Activated CD4-positive, alpha-beta T cell treated with anti-CD3 and anti-CD28 coated beads, Interleukin-2, amount 10 ng/mL, durations not matched to agents 7 days and 5 days (primary cell): Measurements from ENCODE around the gene BPIFB6. TPM values are rescaled to one million over a fixed set of nuclear protein-coding genes. Genes with fewer than 3 reads are reported as not detected.
"Not testable (repeated sequence)": the region's sequence is repeated elsewhere in the genome, so short reads cannot be mapped to it uniquely, and the experiment has no call there.

Source experiments
- CTCF ChIA-PET: fragments of 350-600 bp; sonication (Branson Sonifier 250); formaldehyde crosslinking; loops from one replicate; lab custom pipeline; 2021; ENCODE audit warnings: antibody characterized with exemption; lab: Charles Lee
- POLR2A ChIA-PET: fragments of 350-600 bp; sonication (Branson Sonifier 250); formaldehyde crosslinking; loops from one replicate; lab custom pipeline; 2021; ENCODE audit warnings: antibody characterized with exemption; lab: Charles Lee
- DNase-seq: peaks from one replicate; pipeline ENCODE4 v3.0.0-alpha.2; 2020
- H3K27ac Mint-ChIP-seq: one replicate; pipeline ENCODE4 v1.8.0; 2021; ENCODE audit warnings: mild to moderate bottlenecking, moderate library complexity, mixed read lengths
- H3K27me3 Mint-ChIP-seq: one replicate; pipeline ENCODE4 v1.8.0; 2021; ENCODE audit warnings: mixed read lengths
- H3K36me3 Mint-ChIP-seq: one replicate; pipeline ENCODE4 v1.8.0; 2021; ENCODE audit warnings: low read depth, mixed read lengths
- H3K4me1 Mint-ChIP-seq: one replicate; pipeline ENCODE4 v1.8.0; 2021; ENCODE audit warnings: mixed read lengths
- H3K4me3 Mint-ChIP-seq: one replicate; pipeline ENCODE4 v1.8.0; 2021; ENCODE audit warnings: mild to moderate bottlenecking, moderate library complexity, mixed read lengths
- H3K9me3 Mint-ChIP-seq: one replicate; pipeline ENCODE4 v1.8.0; 2021; ENCODE audit warnings: mixed read lengths
- total RNA-seq, 2 experiments: library from RNA; stranded (reverse); gene quantifications; one replicate each; pipeline ENCODE4 v1.2.3, GENCODE V29; 2021

Gene BPIFB6
- total RNA-seq, 2 experiments from 2014 or later: not detected

DNA sequence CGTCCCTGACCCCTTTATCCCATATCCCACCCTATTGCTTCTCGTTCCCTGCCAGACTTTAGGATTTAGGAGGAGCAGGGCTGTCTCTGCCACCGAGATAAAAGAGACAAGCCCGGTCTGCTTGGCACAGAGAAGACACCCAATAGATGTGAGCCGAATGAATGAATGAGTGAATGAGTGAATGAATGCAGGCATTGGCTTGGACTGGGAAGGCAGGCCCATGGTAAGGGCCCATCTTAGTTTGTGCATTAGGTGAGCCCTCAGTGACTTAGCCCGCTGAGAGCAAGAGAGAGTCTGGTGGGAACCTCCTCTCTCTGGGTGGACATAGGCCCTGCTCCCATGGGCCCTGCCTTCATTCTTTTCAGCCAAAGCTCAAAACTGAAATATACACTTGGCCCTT, 879 bp upstream of the BPIFB6 start:
- Mint-ChIP-seq H3K27ac (no peak overlapping the region), H3K4me3 (no peak overlapping the region), H3K9me3 (no peaks in the 10 kb centered on the region), H3K27me3 (no peaks in the 10 kb centered on the region), H3K4me1 (no peaks in the 10 kb centered on the region), H3K36me3 (no peaks in the 10 kb centered on the region)
- no peak for DNase-seq
- ChIA-PET CTCF (no interaction called here), POLR2A (no interaction called here)

GRCh38 chr20:33032555-33032954, 1.1 kb downstream of the BPIFB6 start:
- Mint-ChIP-seq H3K4me3 (no peak overlapping the region), H3K36me3 (no peaks in the 10 kb centered on the region), H3K9me3 (no peaks in the 10 kb centered on the region), H3K27ac (no peak overlapping the region), H3K27me3 (no peaks in the 10 kb centered on the region), H3K4me1 (no peaks in the 10 kb centered on the region)
- ChIA-PET POLR2A (no interaction called here), CTCF (interaction anchor here (1.4 kb wide), 1 partner anchor 9 kb away, joined by 4 read pairs; no protein-coding TSS in a partner anchor)
- no peak for DNase-seq

DNA sequence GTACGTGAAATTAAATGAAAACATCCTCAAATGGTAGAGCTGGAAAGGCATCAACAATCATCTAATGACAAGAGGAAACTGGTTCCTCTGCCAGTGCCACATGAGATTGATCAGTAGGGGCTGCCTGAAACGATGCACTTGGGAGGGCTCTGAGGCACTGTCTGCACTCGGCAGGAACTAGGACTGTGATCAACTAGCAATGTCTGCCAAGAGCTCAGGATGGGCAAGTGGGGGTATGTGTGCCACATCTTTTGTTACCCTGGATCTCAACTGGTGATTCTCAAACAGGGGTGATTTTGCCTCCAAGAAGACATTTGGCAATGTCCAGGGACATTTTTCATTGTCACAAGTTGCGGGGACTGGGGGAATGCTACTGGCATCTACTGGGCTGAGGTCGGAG, 1.9 kb downstream of the BPIFB6 start:
- no peaks in the 10 kb centered on the region for H3K9me3 Mint-ChIP-seq
- no peaks in the 10 kb centered on the region for H3K4me1 Mint-ChIP-seq
- H3K27ac Mint-ChIP-seq: no peak overlapping the region
- no peaks in the 10 kb centered on the region for H3K36me3 Mint-ChIP-seq
- no peak overlapping the region for H3K4me3 Mint-ChIP-seq
- H3K27me3 Mint-ChIP-seq: no peaks in the 10 kb centered on the region
- POLR2A ChIA-PET: no interaction called here
- CTCF ChIA-PET: interaction anchor here (1.4 kb wide), 1 partner anchor 10 kb away, joined by 4 read pairs; no protein-coding TSS in a partner anchor
- no peak for DNase-seq

- ChIA-PET CTCF (no interaction called here), POLR2A (no interaction called here)
- Mint-ChIP-seq H3K27me3 (no peaks in the 10 kb centered on the region), H3K36me3 (no peaks in the 10 kb centered on the region), H3K27ac (no peak overlapping the region), H3K9me3 (no peaks in the 10 kb centered on the region), H3K4me3 (no peak overlapping the region), H3K4me1 (no peaks in the 10 kb centered on the region)
- no peak for DNase-seq
These were observed 2.7 kb downstream of the BPIFB6 start for GRCh38 chr20:33034115-33034514.

DNA sequence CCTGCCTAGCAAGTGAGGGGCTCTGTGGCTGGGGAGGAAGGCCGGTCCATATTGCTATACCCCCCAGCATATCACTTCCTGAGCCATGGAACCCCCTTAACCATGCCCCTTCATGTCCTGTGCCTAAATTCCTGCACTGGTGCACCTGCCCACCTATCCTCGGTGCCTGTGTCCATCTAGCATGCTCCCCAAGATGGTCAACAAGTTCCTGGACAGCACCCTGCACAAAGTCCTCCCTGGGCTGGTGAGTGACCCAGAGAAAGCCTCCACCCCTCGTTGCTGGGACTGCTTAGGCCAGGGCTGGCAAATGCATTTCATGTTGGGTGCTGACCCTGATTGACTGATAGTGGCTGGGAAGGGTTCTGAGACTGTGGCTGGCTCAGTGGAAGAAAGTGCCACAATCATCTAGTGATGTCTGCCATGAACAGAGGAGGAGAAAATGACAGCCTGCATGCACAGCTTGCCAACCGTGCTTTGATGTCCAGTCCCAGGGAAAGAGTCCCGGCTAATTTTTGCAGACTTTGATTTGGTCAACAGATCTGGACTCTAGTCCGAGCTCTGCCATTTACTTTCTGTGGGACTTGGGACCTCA, 3.5 kb downstream of the BPIFB6 start:
- POLR2A ChIA-PET: no interaction called here
- no peaks in the 10 kb centered on the region for H3K9me3 Mint-ChIP-seq
- no peak overlapping the region for H3K27ac Mint-ChIP-seq
- no peaks in the 10 kb centered on the region for H3K27me3 Mint-ChIP-seq
- no peaks in the 10 kb centered on the region for H3K4me1 Mint-ChIP-seq
- CTCF ChIA-PET: no interaction called here
- no peak for DNase-seq
- H3K4me3 Mint-ChIP-seq: no peak overlapping the region
- no peaks in the 10 kb centered on the region for H3K36me3 Mint-ChIP-seq

DNA sequence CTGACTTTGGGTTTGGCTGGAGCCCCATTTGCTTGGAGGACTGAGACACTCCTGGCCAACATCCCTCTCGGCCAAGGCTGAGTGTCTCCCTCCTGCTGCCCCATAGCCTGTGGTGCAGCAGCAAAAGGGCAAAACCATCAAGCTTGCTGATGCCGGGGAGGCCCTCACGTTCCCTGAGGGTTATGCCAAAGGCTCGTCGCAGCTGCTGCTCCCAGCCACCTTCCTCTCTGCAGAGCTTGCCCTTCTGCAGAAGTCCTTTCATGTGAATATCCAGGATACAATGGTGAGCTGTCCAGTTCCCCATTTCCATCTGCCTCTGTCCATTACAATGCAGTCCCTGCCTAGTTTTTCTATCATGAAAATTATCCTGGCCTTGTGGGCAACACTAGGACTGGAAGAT, 6.0 kb downstream of the BPIFB6 start:
- Mint-ChIP-seq H3K4me1 (no peaks in the 10 kb centered on the region), H3K36me3 (no peaks in the 10 kb centered on the region), H3K9me3 (no peaks in the 10 kb centered on the region), H3K27ac (no peak overlapping the region), H3K4me3 (no peak overlapping the region), H3K27me3 (no peaks in the 10 kb centered on the region)
- DNase-seq: no peak
- CTCF ChIA-PET: interaction anchor here (0.7 kb wide), 1 partner anchor 36 kb away, joined by 3 read pairs; no protein-coding TSS in a partner anchor
- POLR2A ChIA-PET: no interaction called here

GRCh38 chr20:33038243-33038642, 6.8 kb downstream of the BPIFB6 start:
- no peaks in the 10 kb centered on the region for H3K36me3 Mint-ChIP-seq
- H3K9me3 Mint-ChIP-seq: no peaks in the 10 kb centered on the region
- H3K4me1 Mint-ChIP-seq: no peaks in the 10 kb centered on the region
- no peaks in the 10 kb centered on the region for H3K27me3 Mint-ChIP-seq
- DNase-seq: no peak
- POLR2A ChIA-PET: no interaction called here
- CTCF ChIA-PET: no interaction called here
- H3K27ac Mint-ChIP-seq: no peak overlapping the region
- H3K4me3 Mint-ChIP-seq: no peak overlapping the region

DNA sequence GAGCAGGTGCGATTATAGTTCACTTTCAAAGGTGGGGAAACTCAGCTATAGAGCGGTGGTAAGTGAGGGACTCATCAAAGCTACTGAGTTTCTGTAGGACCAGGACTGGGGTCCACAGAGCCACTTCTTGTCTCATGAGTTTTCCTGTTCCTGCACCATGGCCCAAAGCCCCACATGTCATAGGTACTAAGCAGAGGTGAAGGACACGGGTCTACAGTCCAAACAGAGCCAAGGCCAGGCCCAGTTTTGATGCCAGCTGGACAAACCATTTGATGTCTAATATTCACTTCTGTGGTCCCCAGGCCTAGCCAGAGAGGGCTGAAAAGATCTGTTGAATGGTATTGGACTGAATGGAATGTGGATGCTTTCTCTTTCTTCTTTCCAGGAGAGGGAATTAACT, 11.0 kb downstream of the BPIFB6 start:
- Mint-ChIP-seq H3K4me1 (no peaks in the 10 kb centered on the region), H3K4me3 (no peak overlapping the region), H3K27ac (no peak overlapping the region), H3K36me3 (no peaks in the 10 kb centered on the region), H3K27me3 (no peaks in the 10 kb centered on the region), H3K9me3 (peaks cover 16% of the 10 kb centered on the region)
- ChIA-PET CTCF (no interaction called here), POLR2A (no interaction called here)
- DNase-seq: no peak

- Mint-ChIP-seq H3K36me3 (no peaks in the 10 kb centered on the region), H3K27me3 (no peaks in the 10 kb centered on the region), H3K27ac (no peak overlapping the region), H3K4me3 (no peak overlapping the region), H3K4me1 (no peaks in the 10 kb centered on the region), H3K9me3 (peaks cover 16% of the 10 kb centered on the region)
- no peak for DNase-seq
- CTCF ChIA-PET: no interaction called here
- POLR2A ChIA-PET: no interaction called here
These were observed 11.7 kb downstream of the BPIFB6 start for GRCh38 chr20:33042983-33043730.

DNA sequence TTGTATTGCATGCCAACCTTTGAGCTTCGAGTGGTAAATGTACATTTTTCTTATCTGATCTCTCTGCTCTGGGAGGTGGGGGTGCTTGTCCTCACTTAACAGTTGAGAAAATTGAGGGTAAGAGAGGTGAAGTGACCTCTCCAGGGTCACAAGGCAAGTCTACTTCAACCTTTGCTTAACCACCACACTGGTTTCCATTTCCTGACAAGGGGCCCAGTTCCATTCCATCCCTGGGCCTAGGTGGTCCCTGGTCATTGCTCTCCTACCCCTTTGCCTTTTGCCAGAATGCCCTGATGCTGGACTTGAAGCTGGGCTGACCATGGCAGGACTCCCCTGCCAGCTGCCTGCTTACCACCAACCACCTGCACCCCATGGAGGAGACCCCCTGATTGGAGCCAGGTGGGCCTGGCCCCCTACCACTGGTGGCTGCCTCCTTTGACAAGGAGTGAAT, 12.3 kb downstream of the BPIFB6 start:
- Mint-ChIP-seq H3K4me3 (no peak overlapping the region), H3K27me3 (no peaks in the 10 kb centered on the region), H3K9me3 (peaks cover 16% of the 10 kb centered on the region), H3K27ac (no peak overlapping the region), H3K4me1 (no peaks in the 10 kb centered on the region), H3K36me3 (no peaks in the 10 kb centered on the region)
- ChIA-PET POLR2A (no interaction called here), CTCF (no interaction called here)
- no peak for DNase-seq

DNA sequence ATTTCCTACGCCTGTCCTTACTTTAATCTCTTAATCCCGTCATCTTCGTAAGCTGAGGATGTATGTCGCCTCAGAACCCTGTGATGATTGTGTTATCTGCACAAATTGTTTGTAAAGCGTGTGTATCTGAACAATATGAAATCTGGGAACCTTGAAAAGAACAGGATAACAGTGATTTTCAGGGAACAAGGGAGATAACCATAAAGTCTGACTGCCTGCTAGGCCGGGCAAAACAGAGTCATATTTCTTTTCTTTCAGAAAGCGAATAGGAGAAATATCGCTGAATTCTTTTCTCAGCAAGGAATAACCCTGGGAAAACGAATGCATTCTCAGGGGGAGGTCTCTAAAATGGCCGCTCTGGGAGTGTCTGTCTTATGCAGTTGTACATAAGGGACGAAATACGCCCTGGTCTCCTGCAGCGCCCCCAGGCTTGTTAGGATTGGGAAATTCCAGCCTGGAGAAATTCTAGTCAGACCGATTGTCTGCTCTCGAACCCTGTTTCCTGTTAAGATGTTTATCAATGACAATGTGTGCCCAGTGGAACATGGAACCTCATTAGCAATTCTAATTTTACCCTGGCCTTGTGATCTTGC, 13.8 kb downstream of the BPIFB6 start:
- CTCF ChIA-PET, H3K36me3 Mint-ChIP-seq, H3K4me1 Mint-ChIP-seq, POLR2A ChIA-PET, H3K4me3 Mint-ChIP-seq, H3K27ac Mint-ChIP-seq, H3K27me3 Mint-ChIP-seq, DNase-seq: not testable (repeated sequence)
- peaks cover 16% of the 10 kb centered on the region for H3K9me3 Mint-ChIP-seq

DNA sequence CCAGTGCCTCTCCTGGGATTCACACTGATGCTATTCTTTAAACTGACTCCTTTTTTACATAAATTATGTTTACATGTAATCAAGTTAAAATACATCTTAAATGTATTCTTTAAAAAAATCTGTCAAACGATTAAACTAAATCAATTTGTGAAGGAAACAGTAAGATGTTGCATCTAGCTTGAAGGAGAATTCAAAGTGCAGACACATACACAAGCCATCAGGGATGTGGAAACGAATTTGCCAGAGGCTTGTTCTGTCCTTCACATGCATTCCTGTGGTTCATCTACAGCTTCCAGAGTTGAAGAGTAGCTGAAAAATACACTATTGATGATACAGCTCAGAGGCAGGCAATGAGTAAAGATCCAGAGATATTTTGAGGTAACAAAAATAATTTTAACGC, 15.0 kb downstream of the BPIFB6 start:
- no peak for DNase-seq
- H3K36me3 Mint-ChIP-seq: no peaks in the 10 kb centered on the region
- H3K27me3 Mint-ChIP-seq: no peaks in the 10 kb centered on the region
- no peak overlapping the region for H3K27ac Mint-ChIP-seq
- ChIA-PET POLR2A (no interaction called here), CTCF (no interaction called here)
- H3K9me3 Mint-ChIP-seq: peaks cover 16% of the 10 kb centered on the region
- H3K4me1 Mint-ChIP-seq: no peaks in the 10 kb centered on the region
- H3K4me3 Mint-ChIP-seq: no peak overlapping the region

- Mint-ChIP-seq H3K4me1 (no peaks in the 10 kb centered on the region), H3K9me3 (peaks cover 2% of the 10 kb centered on the region), H3K4me3 (no peak overlapping the region), H3K36me3 (no peaks in the 10 kb centered on the region), H3K27me3 (no peaks in the 10 kb centered on the region), H3K27ac (no peak overlapping the region)
- ChIA-PET POLR2A (no interaction called here), CTCF (interaction anchor here (1.2 kb wide), 1 partner anchor 10 kb away, joined by 4 read pairs; no protein-coding TSS in a partner anchor)
- no peak for DNase-seq
These were observed 19.9 kb downstream of the BPIFB6 start for GRCh38 chr20:33051333-33051732.
